Hindlimb muscle (tissue), 1 donor: ENCODE results near the gene COPS3. TPM values are rescaled to one million over a fixed set of nuclear protein-coding genes. Genes with fewer than 3 reads are reported as not detected.
"Not testable (repeated sequence)": the region's sequence is repeated elsewhere in the genome, so short reads cannot be mapped to it uniquely, and the experiment has no call there.

Experiments
- DNase-seq: peaks from one replicate; pipeline ENCODE4 v3.0.0-alpha.2; 2013
- polyA plus RNA-seq: library from polyadenylated mRNA; unstranded; fragments of 120-200 nt; gene quantifications from one replicate; pipeline ENCODE4 v1.2.1, GENCODE V29; 2013; ENCODE audit not compliant: insufficient read length

The COPS3 gene
- polyA plus RNA-seq, 1 donor = 66.6 TPM

- DNase-seq = not testable (repeated sequence)
Measured at GRCh38 chr17:17301659-17302058, 20.6 kb upstream of the COPS3 start.

- DNase-seq = no peak
Measured at GRCh38 chr17:17300624-17301568, 19.9 kb upstream of the COPS3 start.

- no peak for DNase-seq
Measured at GRCh38 chr17:17298108-17298507, 17.1 kb upstream of the COPS3 start.

GRCh38 chr17:17297217-17297616, 16.2 kb upstream of the COPS3 start:
- DNase-seq = no peak

- no peak for DNase-seq
Measured at GRCh38 chr17:17295141-17295540, 14.1 kb upstream of the COPS3 start.

GRCh38 chr17:17289701-17290100, 8.7 kb upstream of the COPS3 start:
- DNase-seq = no peak

- DNase-seq = no peak
Measured at GRCh38 chr17:17289086-17289485, 8.0 kb upstream of the COPS3 start.

- no peak for DNase-seq
Measured at GRCh38 chr17:17285951-17286350, 4.9 kb upstream of the COPS3 start.

GRCh38 chr17:17279316-17279715, 1.7 kb downstream of the COPS3 start:
- no peak for DNase-seq

- DNase-seq = not testable (repeated sequence)
Measured at GRCh38 chr17:17277431-17277830, 3.6 kb downstream of the COPS3 start.

GRCh38 chr17:17275971-17276370, 5.1 kb downstream of the COPS3 start:
- DNase-seq = no peak

GRCh38 chr17:17269926-17270773, 10.9 kb downstream of the COPS3 start:
- DNase-seq = no peak

GRCh38 chr17:17264430-17264829, 16.6 kb downstream of the COPS3 start:
- DNase-seq = no peak

GRCh38 chr17:17258998-17259397, 22.0 kb downstream of the COPS3 start:
- DNase-seq = no peak

GRCh38 chr17:17258011-17258410, 23.0 kb downstream of the COPS3 start:
- DNase-seq = no peak

- DNase-seq = no peak
Measured at GRCh38 chr17:17256316-17256715, 24.7 kb downstream of the COPS3 start.

- not testable (repeated sequence) for DNase-seq
Measured at GRCh38 chr17:17255689-17256088, 25.4 kb downstream of the COPS3 start.

- no peak for DNase-seq
Measured at GRCh38 chr17:17254036-17254435, 27.0 kb downstream of the COPS3 start.

GRCh38 chr17:17253406-17253805, 27.6 kb downstream of the COPS3 start:
- no peak for DNase-seq

GRCh38 chr17:17252149-17252661, 28.8 kb downstream of the COPS3 start:
- no peak for DNase-seq

GRCh38 chr17:17246879-17247278, 34.2 kb downstream of the COPS3 start:
- DNase-seq = no peak

- DNase-seq = no peak
Measured at GRCh38 chr17:17243163-17243562, 37.9 kb downstream of the COPS3 start.

GRCh38 chr17:17242246-17242645, 38.8 kb downstream of the COPS3 start:
- DNase-seq = no peak
